ENCODE measurements around the gene SLC51A.

SLC51A gene

DNA sequence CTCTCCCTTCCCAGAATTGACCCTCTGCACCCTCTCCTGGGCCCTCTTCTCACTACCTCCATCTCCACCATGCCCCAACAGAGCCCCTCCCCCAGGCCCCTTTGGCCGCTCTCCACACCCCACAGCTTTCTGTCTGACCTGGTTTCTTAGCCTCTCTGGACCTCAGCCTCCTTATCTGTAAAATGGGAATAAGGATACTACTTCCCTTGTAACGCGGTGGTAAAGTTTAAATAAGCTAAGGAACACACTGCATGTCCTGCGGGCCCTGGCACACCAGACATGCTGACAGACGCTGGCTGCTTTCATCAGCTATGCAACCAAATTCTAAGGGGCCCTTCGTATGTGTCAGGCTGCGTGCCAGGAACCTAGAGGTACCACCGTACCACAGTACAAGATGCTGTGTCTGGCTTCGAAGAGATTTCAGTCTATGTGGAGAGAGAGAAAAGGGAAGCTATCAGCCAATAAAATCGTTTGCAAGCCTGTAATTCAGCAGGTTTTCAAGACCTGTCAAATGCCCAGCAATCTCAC is 777 bp upstream of the SLC51A start:
- Histone ChIP-seq H3K4me3 (ENCODE audit: insufficient read depth, low read depth, low read length) (no peak overlapping the region), H3K4me1 (ENCODE audit: control insufficient read depth, insufficient read depth, low read length) (peaks cover 16% of the 10 kb centered on the region), H3K36me3 (ENCODE audit: control insufficient read depth, insufficient read depth, low read length) (no peaks in the 10 kb centered on the region), H3K27ac (ENCODE audit: insufficient read depth, low read depth, low read length, poor library complexity, severe bottlenecking) (no peak overlapping the region), H3K27me3 (ENCODE audit: control insufficient read depth, insufficient read depth, low read length, poor library complexity, severe bottlenecking) (peaks cover 5% of the 10 kb centered on the region), H3K9me3 (ENCODE audit: control insufficient read depth, low read length) (no peaks in the 10 kb centered on the region)
- 89 to 93% methylated on average over 10 of the region's 10 CpGs for WGBS, 2 experiments

GRCh38 chr3:196216681-196217211 is 412 bp downstream of the SLC51A start:
- Histone ChIP-seq H3K4me3 (ENCODE audit: insufficient read depth, low read depth, low read length) (no peak overlapping the region), H3K27me3 (ENCODE audit: control insufficient read depth, insufficient read depth, low read length, poor library complexity, severe bottlenecking) (peaks cover 5% of the 10 kb centered on the region), H3K27ac (ENCODE audit: insufficient read depth, low read depth, low read length, poor library complexity, severe bottlenecking) (no peak overlapping the region), H3K36me3 (ENCODE audit: control insufficient read depth, insufficient read depth, low read length) (no peaks in the 10 kb centered on the region), H3K4me1 (ENCODE audit: control insufficient read depth, insufficient read depth, low read length) (peaks cover 16% of the 10 kb centered on the region), H3K9me3 (ENCODE audit: control insufficient read depth, low read length) (no peaks in the 10 kb centered on the region)
- 46 to 60% methylated on average over 25 of the region's 25 CpGs for WGBS, 2 experiments

- Histone ChIP-seq H3K36me3 (ENCODE audit: control insufficient read depth, insufficient read depth, low read length) (no peaks in the 10 kb centered on the region), H3K4me1 (ENCODE audit: control insufficient read depth, insufficient read depth, low read length) (peaks cover 16% of the 10 kb centered on the region), H3K4me3 (ENCODE audit: insufficient read depth, low read depth, low read length) (no peak overlapping the region), H3K27me3 (ENCODE audit: control insufficient read depth, insufficient read depth, low read length, poor library complexity, severe bottlenecking) (peaks cover 5% of the 10 kb centered on the region), H3K9me3 (ENCODE audit: control insufficient read depth, low read length) (no peaks in the 10 kb centered on the region), H3K27ac (ENCODE audit: insufficient read depth, low read depth, low read length, poor library complexity, severe bottlenecking) (no peak overlapping the region)
- 93% methylated on average over 12 of the region's 12 CpGs for WGBS, 2 experiments
These were observed 1.2 kb downstream of the SLC51A start for GRCh38 chr3:196217307-196218154.

DNA sequence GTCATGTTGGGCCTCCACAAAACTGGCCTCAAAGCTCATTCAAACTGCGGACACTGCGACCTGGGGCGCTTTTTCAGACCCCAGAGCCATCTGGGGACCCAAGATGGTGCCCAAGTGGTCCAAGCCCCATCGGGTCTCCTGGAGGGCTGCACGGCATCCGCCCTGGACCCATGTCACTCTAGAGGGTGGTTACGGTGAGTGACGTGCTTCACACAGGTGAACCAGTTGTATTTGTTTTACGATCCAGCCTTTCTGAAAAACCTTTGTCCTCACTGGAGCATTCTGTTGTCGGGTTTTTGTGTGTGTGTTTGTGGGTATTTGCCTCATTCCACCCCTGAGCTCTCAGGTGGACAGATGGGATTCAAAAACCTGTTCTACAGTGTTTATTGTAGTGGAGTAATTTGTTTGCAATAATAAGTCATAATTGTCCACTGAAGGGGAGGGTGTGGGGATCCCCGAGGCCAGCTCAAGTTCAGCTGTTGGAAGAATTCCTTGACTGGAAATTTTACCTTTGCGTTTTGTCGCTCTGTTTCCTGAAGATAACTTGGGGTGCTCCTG is 1.9 kb downstream of the SLC51A start:
- peaks cover 16% of the 10 kb centered on the region for H3K4me1 ChIP-seq (ENCODE audit: control insufficient read depth, insufficient read depth, low read length)
- H3K4me3 ChIP-seq (ENCODE audit: insufficient read depth, low read depth, low read length), result no peak overlapping the region
- WGBS, 2 experiments, result 95 to 97% methylated on average over 13 of the region's 13 CpGs
- no peak overlapping the region for H3K27ac ChIP-seq (ENCODE audit: insufficient read depth, low read depth, low read length, poor library complexity, severe bottlenecking)
- no peaks in the 10 kb centered on the region for H3K36me3 ChIP-seq (ENCODE audit: control insufficient read depth, insufficient read depth, low read length)
- H3K27me3 ChIP-seq (ENCODE audit: control insufficient read depth, insufficient read depth, low read length, poor library complexity, severe bottlenecking), result peaks cover 5% of the 10 kb centered on the region
- no peaks in the 10 kb centered on the region for H3K9me3 ChIP-seq (ENCODE audit: control insufficient read depth, low read length)

- 82 to 83% methylated on average over 19 of the region's 19 CpGs for WGBS, 2 experiments
These were observed 3.0 kb downstream of the SLC51A start for GRCh38 chr3:196219194-196219969.

GRCh38 chr3:196219970-196220311 is 3.6 kb downstream of the SLC51A start:
- H3K9me3 ChIP-seq (ENCODE audit: control insufficient read depth, low read length), result no peaks in the 10 kb centered on the region
- no peak overlapping the region for H3K27ac ChIP-seq (ENCODE audit: insufficient read depth, low read depth, low read length, poor library complexity, severe bottlenecking)
- WGBS, 2 experiments, result 89 to 91% methylated on average over 19 of the region's 19 CpGs
- no peak overlapping the region for H3K4me3 ChIP-seq (ENCODE audit: insufficient read depth, low read depth, low read length)
- H3K27me3 ChIP-seq (ENCODE audit: control insufficient read depth, insufficient read depth, low read length, poor library complexity, severe bottlenecking), result peaks cover 5% of the 10 kb centered on the region
- H3K36me3 ChIP-seq (ENCODE audit: control insufficient read depth, insufficient read depth, low read length), result no peaks in the 10 kb centered on the region
- H3K4me1 ChIP-seq (ENCODE audit: control insufficient read depth, insufficient read depth, low read length), result peaks cover 12% of the 10 kb centered on the region

More at GRCh38 chr3:196219194-196219969, 3.0 kb downstream of the SLC51A start:
- Histone ChIP-seq H3K4me1 (ENCODE audit: control insufficient read depth, insufficient read depth, low read length) (peaks cover 16% of the 10 kb centered on the region), H3K9me3 (ENCODE audit: control insufficient read depth, low read length) (no peaks in the 10 kb centered on the region), H3K4me3 (ENCODE audit: insufficient read depth, low read depth, low read length) (no peak overlapping the region), H3K27ac (ENCODE audit: insufficient read depth, low read depth, low read length, poor library complexity, severe bottlenecking) (no peak overlapping the region), H3K27me3 (ENCODE audit: control insufficient read depth, insufficient read depth, low read length, poor library complexity, severe bottlenecking) (peaks cover 5% of the 10 kb centered on the region), H3K36me3 (ENCODE audit: control insufficient read depth, insufficient read depth, low read length) (no peaks in the 10 kb centered on the region)

DNA sequence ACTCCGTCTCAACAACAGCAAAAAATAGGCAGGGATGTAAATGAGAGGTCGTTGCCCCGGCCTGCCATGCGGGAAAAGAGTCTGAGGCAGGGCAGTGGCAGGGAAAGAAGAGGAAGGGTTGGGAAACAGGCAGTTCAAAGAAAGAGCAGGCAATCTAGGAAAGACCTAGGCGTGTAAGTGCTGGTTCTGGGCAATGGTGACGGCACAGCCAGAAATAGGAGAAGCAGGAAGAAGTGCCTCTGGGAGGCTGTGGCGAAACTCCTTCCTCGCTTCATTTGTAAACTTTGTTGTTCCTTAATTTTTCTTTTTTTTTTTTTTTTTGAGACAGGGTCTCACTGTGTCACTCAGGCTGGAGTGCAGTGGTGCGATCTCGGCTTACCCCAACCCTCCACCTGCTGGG is 4.3 kb downstream of the SLC51A start:
- H3K36me3 ChIP-seq (ENCODE audit: control insufficient read depth, insufficient read depth, low read length), result no peaks in the 10 kb centered on the region
- WGBS, 2 experiments, result 91% methylated on average over 10 of the region's 10 CpGs
- peaks cover 12% of the 10 kb centered on the region for H3K4me1 ChIP-seq (ENCODE audit: control insufficient read depth, insufficient read depth, low read length)
- no peak overlapping the region for H3K27ac ChIP-seq (ENCODE audit: insufficient read depth, low read depth, low read length, poor library complexity, severe bottlenecking)
- H3K9me3 ChIP-seq (ENCODE audit: control insufficient read depth, low read length), result no peaks in the 10 kb centered on the region
- H3K27me3 ChIP-seq (ENCODE audit: control insufficient read depth, insufficient read depth, low read length, poor library complexity, severe bottlenecking), result peaks cover 5% of the 10 kb centered on the region
- no peak overlapping the region for H3K4me3 ChIP-seq (ENCODE audit: insufficient read depth, low read depth, low read length)

DNA sequence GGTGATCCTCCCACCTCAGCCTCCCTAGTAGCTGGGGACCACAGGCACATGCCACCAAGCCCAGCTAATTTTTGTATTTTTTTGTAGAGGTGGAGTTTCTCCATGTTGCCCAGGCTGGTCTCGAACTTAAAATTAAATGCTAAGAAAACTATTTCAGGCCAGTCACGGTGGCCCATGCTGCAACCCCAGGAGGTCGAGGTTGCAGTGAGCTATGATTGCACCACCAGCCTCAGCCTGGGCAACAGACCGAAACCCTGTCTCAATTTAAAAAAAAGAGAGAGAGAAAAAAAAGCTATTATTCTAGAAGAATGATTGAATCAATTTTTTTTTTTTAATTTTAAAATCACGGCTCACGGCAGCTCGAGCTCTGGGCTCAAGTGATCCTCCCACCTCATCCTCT is 4.7 kb downstream of the SLC51A start:
- 92 to 93% methylated on average over 7 of the region's 7 CpGs for WGBS, 2 experiments
- Histone ChIP-seq H3K4me3 (ENCODE audit: insufficient read depth, low read depth, low read length) (no peak overlapping the region), H3K4me1 (ENCODE audit: control insufficient read depth, insufficient read depth, low read length) (peaks cover 10% of the 10 kb centered on the region), H3K27me3 (ENCODE audit: control insufficient read depth, insufficient read depth, low read length, poor library complexity, severe bottlenecking) (peaks cover 5% of the 10 kb centered on the region), H3K9me3 (ENCODE audit: control insufficient read depth, low read length) (no peaks in the 10 kb centered on the region), H3K27ac (ENCODE audit: insufficient read depth, low read depth, low read length, poor library complexity, severe bottlenecking) (no peak overlapping the region), H3K36me3 (ENCODE audit: control insufficient read depth, insufficient read depth, low read length) (no peaks in the 10 kb centered on the region)

GRCh38 chr3:196222876-196223595 is 6.7 kb downstream of the SLC51A start:
- WGBS, 2 experiments, result 81 to 82% methylated on average over 19 of the region's 19 CpGs
- no peaks in the 10 kb centered on the region for H3K36me3 ChIP-seq (ENCODE audit: control insufficient read depth, insufficient read depth, low read length)
- no peak overlapping the region for H3K4me3 ChIP-seq (ENCODE audit: insufficient read depth, low read depth, low read length)
- H3K27ac ChIP-seq (ENCODE audit: insufficient read depth, low read depth, low read length, poor library complexity, severe bottlenecking), result no peak overlapping the region
- no peaks in the 10 kb centered on the region for H3K9me3 ChIP-seq (ENCODE audit: control insufficient read depth, low read length)
- no peaks in the 10 kb centered on the region for H3K27me3 ChIP-seq (ENCODE audit: control insufficient read depth, insufficient read depth, low read length, poor library complexity, severe bottlenecking)
- peaks cover 7% of the 10 kb centered on the region for H3K4me1 ChIP-seq (ENCODE audit: control insufficient read depth, insufficient read depth, low read length)
